Right lobe of liver (tissue), 4 donors: ENCODE results near the gene DZIP1L.

Source experiments
- POLR2A ChIP-seq: fragments of 450-650 bp; IDR thresholded peaks from one replicate; pipeline ENCODE4 v1.6.1; 2017; ENCODE audit warnings: antibody characterized with exemption, mild to moderate bottlenecking
- TF ChIP-seq, protein P1 (sequence below), 4 donors: fragments of 200-600 bp in 3 of 4; fragments of 450-650 bp in 1 of 4; IDR thresholded peaks; one replicate each; pipeline versions ENCODE4 v1.5.1 to v1.8.0; 2016 to 2022; ENCODE audit warnings: antibody characterized with exemption in 4 of 4, mild to moderate bottlenecking in 2 of 4
- donor health status: DM: no; HTN: no; CAD: no.
- donor health status: DM: no; HTN: no; CAD: no.
- donor health status: DM: no; HTN: yes; CAD: no.

- TF ChIP-seq, protein P1, sequence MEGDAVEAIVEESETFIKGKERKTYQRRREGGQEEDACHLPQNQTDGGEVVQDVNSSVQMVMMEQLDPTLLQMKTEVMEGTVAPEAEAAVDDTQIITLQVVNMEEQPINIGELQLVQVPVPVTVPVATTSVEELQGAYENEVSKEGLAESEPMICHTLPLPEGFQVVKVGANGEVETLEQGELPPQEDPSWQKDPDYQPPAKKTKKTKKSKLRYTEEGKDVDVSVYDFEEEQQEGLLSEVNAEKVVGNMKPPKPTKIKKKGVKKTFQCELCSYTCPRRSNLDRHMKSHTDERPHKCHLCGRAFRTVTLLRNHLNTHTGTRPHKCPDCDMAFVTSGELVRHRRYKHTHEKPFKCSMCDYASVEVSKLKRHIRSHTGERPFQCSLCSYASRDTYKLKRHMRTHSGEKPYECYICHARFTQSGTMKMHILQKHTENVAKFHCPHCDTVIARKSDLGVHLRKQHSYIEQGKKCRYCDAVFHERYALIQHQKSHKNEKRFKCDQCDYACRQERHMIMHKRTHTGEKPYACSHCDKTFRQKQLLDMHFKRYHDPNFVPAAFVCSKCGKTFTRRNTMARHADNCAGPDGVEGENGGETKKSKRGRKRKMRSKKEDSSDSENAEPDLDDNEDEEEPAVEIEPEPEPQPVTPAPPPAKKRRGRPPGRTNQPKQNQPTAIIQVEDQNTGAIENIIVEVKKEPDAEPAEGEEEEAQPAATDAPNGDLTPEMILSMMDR (IDR thresholded peaks at IDR 0.05) = no peak
- TF ChIP-seq POLR2A = no peak
Measured at GRCh38 chr3:138042043-138042442, 73.4 kb downstream of the DZIP1L start.
